ENCODE measurements around the gene CAMSAP2. TPM values are rescaled to one million over a fixed set of nuclear protein-coding genes. Genes with fewer than 3 reads are reported as not detected.

The CAMSAP2 gene
- total RNA-seq, 4 donors from 2014 or later: 4.9 to 21.5 (median 8.1) TPM

- Histone ChIP-seq H3K36me3 (no peaks in the 10 kb centered on the region), H3K27me3 (no peaks in the 10 kb centered on the region), H3K9me3 (no peaks in the 10 kb centered on the region), H3K4me1 (no peaks in the 10 kb centered on the region), H3K4me3 (no peak overlapping the region), H3K27ac (no peak overlapping the region)
- no peak for TF ChIP-seq POLR2A (IDR thresholded peaks at IDR 0.05)
- no peak for TF ChIP-seq CTCF (IDR thresholded peaks at IDR 0.05)
- DNase-seq: no peak
Observed at GRCh38 chr1:200771625-200772555, 33.2 kb downstream of the CAMSAP2 start.

- DNase-seq: no peak
- Histone ChIP-seq H3K4me3 (no peak overlapping the region), H3K27ac (no peak overlapping the region), H3K4me1 (no peaks in the 10 kb centered on the region), H3K9me3 (no peaks in the 10 kb centered on the region), H3K27me3 (no peaks in the 10 kb centered on the region), H3K36me3 (no peaks in the 10 kb centered on the region)
- no peak for TF ChIP-seq POLR2A (IDR thresholded peaks at IDR 0.05)
- TF ChIP-seq CTCF (IDR thresholded peaks at IDR 0.05): no peak
Observed at GRCh38 chr1:200774311-200774710, 35.6 kb downstream of the CAMSAP2 start.

GRCh38 chr1:200774735-200775444 lies 36.2 kb downstream of the CAMSAP2 start:
- H3K4me3 ChIP-seq: no peak overlapping the region
- H3K4me1 ChIP-seq: no peaks in the 10 kb centered on the region
- no peak for DNase-seq
- H3K9me3 ChIP-seq: no peaks in the 10 kb centered on the region
- no peaks in the 10 kb centered on the region for H3K36me3 ChIP-seq
- H3K27me3 ChIP-seq: no peaks in the 10 kb centered on the region
- TF ChIP-seq POLR2A (IDR thresholded peaks at IDR 0.05): no peak
- no peak for TF ChIP-seq CTCF (IDR thresholded peaks at IDR 0.05)
- H3K27ac ChIP-seq: no peak overlapping the region

- Histone ChIP-seq H3K9me3 (no peaks in the 10 kb centered on the region), H3K36me3 (no peaks in the 10 kb centered on the region), H3K27me3 (no peaks in the 10 kb centered on the region), H3K4me1 (peaks cover 0 to under 1% (median 0%) of the 10 kb centered on the region in 4 donors), H3K4me3 (no peak overlapping the region), H3K27ac (no peak overlapping the region)
- DNase-seq: no peak
- TF ChIP-seq CTCF (IDR thresholded peaks at IDR 0.05) (no peak), POLR2A (IDR thresholded peaks at IDR 0.05) (no peak)
Observed at GRCh38 chr1:200775850-200776249, 37.2 kb downstream of the CAMSAP2 start.

GRCh38 chr1:200776949-200777348 lies 38.3 kb downstream of the CAMSAP2 start:
- Histone ChIP-seq H3K36me3 (no peaks in the 10 kb centered on the region), H3K9me3 (no peaks in the 10 kb centered on the region), H3K27ac (no peak overlapping the region), H3K4me3 (no peak overlapping the region), H3K27me3 (no peaks in the 10 kb centered on the region), H3K4me1 (peaks cover 0 to 7% (median 0%) of the 10 kb centered on the region in 4 donors)
- DNase-seq: no peak
- TF ChIP-seq POLR2A (IDR thresholded peaks at IDR 0.05) (no peak), CTCF (IDR thresholded peaks at IDR 0.05) (no peak)
